DLD1 (cell line): Measurements from ENCODE around the gene XDH.

Experiments
- in situ Hi-C: cut with HindIII; loops from 2 replicates; pipeline ENCODE4 v1.10.0; 2017; ENCODE audit warnings: low sequenced_read_pairs

Gene XDH

DNA sequence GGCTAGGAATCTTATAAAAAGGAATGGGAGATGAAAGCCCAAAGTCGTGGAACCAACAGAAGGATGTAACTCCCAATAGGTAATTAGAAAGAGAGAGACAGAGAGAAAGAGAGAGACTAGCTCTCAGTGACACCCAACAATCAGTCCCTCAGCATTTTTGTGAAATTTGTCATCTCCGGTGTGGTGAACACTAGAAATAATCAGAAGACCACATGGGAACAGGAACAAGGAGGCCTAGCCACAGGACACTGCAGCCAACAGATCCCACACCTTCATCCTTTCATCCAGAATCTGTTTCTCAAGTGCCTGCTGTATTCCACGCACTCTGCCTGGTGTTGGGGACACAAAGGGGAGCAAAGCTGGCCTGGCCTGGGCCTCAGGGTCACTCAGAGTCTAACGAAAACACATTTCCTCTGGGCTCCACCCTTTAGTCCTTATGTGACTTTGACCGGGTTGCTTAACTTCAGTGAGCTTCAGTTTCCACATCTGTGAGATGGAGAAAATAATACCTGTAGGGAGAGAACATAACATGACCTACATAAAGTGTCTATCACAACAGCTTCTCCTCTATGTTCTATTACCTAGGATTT lies 127.5 kb downstream of the XDH start:
- in situ Hi-C loops, result no loop called here

DNA sequence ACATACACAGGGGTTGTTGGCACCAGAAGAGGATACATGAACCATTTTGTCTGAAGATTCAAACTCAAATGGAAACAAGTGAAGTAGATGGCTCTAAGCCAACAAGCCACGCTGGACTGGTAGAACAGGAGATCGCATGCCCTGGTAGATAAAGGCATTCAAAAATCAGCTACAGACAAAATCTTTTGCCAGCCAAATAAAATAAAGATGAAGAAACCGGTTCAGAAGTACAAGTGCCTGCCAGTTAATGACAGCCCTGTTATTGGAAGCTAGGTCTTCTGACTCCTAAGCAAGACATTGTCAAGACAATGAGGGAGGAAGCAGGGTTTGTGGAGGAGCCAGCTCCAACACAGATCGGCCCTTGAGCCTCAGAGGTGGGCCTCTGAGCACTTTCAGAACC lies 128.3 kb downstream of the XDH start:
- in situ Hi-C loops, result no loop called here
